ENCODE data around the gene KCNQ5.

KCNQ5 gene

DNA sequence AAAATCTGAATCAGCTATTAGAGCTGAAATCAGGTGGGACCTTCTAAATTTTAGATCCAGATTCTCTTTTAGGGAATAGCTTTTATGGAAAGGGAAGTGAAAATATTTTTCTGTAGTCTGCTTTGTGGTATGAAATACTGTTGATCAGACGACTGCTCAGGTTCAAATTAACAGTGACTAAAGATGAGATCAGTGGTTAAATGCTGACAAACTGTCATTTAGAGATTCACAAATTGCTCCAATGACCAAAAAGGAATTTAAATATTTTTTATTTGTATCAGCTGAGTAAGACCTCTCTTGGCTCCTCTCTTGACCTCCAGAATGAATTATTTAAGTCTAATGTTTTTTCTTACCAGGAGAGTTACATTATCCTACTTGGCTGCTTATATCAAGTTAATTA is 77.3 kb downstream of the KCNQ5 start:
- no peak for TF ChIP-seq CTCF (IDR thresholded peaks at IDR 0.05; ENCODE audit: low read depth, low read length)
- no peak for DNase-seq (ENCODE audit: extremely low read depth, low read depth)

DNA sequence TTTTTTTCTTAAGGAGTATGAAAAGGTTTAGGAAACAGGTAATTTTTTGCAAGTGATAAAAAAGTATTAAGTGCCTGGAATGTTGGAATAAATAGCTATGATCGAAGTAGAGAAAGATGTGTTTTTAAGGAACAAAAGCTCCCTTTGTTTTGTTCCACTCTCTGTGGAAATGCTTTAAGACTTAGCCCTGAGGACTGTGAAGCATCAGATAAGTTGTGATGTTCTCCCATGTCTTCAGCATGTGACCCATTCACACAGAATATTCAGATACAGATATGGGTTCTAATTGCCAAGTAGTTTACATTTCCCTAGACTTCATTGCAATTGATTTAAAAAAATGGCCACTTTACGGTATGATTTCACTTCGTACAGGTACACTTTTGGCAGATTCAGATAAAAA is 80.6 kb downstream of the KCNQ5 start:
- DNase-seq (ENCODE audit: extremely low read depth, low read depth), result no peak
- TF ChIP-seq CTCF (IDR thresholded peaks at IDR 0.05; ENCODE audit: low read depth, low read length), result no peak

GRCh38 chr6:72703093-72703492 is 81.2 kb downstream of the KCNQ5 start:
- DNase-seq (ENCODE audit: extremely low read depth, low read depth), result no peak
- no peak for TF ChIP-seq CTCF (IDR thresholded peaks at IDR 0.05; ENCODE audit: low read depth, low read length)

- DNase-seq (ENCODE audit: extremely low read depth, low read depth), result no peak
- TF ChIP-seq CTCF (IDR thresholded peaks at IDR 0.05; ENCODE audit: low read depth, low read length), result no peak
Measured at GRCh38 chr6:72704979-72705378, 83.1 kb downstream of the KCNQ5 start.

DNA sequence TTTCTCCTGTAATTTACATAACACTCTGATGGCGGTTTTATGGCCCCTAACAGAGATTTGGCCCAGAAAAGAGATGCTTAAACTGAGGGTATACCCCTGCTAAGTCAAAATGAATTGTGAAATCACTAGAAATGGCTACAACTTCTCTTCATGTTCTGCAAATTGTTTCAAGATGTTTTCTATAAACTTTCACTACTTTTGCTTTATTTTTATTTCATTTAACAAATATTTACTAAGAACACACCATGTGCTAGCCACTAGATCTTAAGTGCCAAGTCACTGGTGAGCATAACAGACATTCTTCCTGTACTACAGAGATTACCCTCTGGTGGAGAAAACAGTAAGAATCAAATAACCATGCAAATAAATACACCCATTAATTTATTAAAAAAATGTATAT is 87.6 kb downstream of the KCNQ5 start:
- TF ChIP-seq CTCF (IDR thresholded peaks at IDR 0.05; ENCODE audit: low read depth, low read length), result peak; percentile 5
- DNase-seq (ENCODE audit: extremely low read depth, low read depth), result peak; percentile 44

- no peak for TF ChIP-seq CTCF (IDR thresholded peaks at IDR 0.05; ENCODE audit: low read depth, low read length)
- no peak for DNase-seq (ENCODE audit: extremely low read depth, low read depth)
Measured at GRCh38 chr6:72711731-72712130, 89.9 kb downstream of the KCNQ5 start.

GRCh38 chr6:72712910-72713309 is 91.0 kb downstream of the KCNQ5 start:
- DNase-seq (ENCODE audit: extremely low read depth, low read depth), result peak; percentile 10
- no peak for TF ChIP-seq CTCF (IDR thresholded peaks at IDR 0.05; ENCODE audit: low read depth, low read length)

Measured in AG09319 (cell line).